MM.1S (cell line): Measurements from ENCODE around the gene MARK3.

Source experiments
- DNase-seq: peaks from one replicate; pipeline ENCODE4 v3.0.0-alpha.2; 2015
- H2AFZ ChIP-seq: fragments of 300-600 bp; sonication (generic); 2 replicates; pipeline ENCODE4 v1.6.0; 2016; ENCODE audit warnings: antibody characterized with exemption, low read length
- H3F3A ChIP-seq: fragments of 300-600 bp; sonication (generic); 2 replicates; pipeline ENCODE4 v1.6.1; 2016; ENCODE audit warnings: mild to moderate bottlenecking, antibody characterized with exemption, low read length, moderate library complexity, mixed read lengths; ENCODE audit not compliant: insufficient read depth
- H3K27ac ChIP-seq: fragments of 300-600 bp; sonication (generic); 2 replicates; pipeline ENCODE4 v1.5.1; 2016; ENCODE audit warnings: mild to moderate bottlenecking, low read length
- H3K27me3 ChIP-seq: fragments of 300-600 bp; sonication (generic); replicated peaks from 2 replicates; pipeline ENCODE4 v1.6.0; 2016; ENCODE audit warnings: low read length; ENCODE audit not compliant: insufficient read depth
- H3K36me3 ChIP-seq: fragments of 300-600 bp; sonication (generic); replicated peaks from 2 replicates; pipeline ENCODE4 v1.6.1; 2016; ENCODE audit warnings: mild to moderate bottlenecking, low read length, mixed read lengths; ENCODE audit not compliant: insufficient read depth
- H3K4me1 ChIP-seq: fragments of 300-600 bp; sonication (generic); 2 replicates; pipeline ENCODE4 v1.6.1; 2016; ENCODE audit warnings: low read length, mixed read lengths
- H3K4me2 ChIP-seq: fragments of 300-600 bp; sonication (generic); 2 replicates; pipeline ENCODE4 v1.6.0; 2016; ENCODE audit warnings: low read depth, low read length
- H3K4me3 ChIP-seq: fragments of 300-600 bp; sonication (generic); 2 replicates; pipeline ENCODE4 v1.5.1; 2016; ENCODE audit warnings: low read length, mixed read lengths
- H3K79me2 ChIP-seq: fragments of 300-600 bp; sonication (generic); 2 replicates; pipeline ENCODE4 v1.6.1; 2016; ENCODE audit warnings: mixed run types, low read length, mixed read lengths
- H3K9ac ChIP-seq: fragments of 300-600 bp; sonication (generic); 2 replicates; pipeline ENCODE4 v1.6.1; 2016; ENCODE audit warnings: low read length, mixed read lengths
- H3K9me2 ChIP-seq: fragments of 300-600 bp; sonication (generic); replicated peaks from 2 replicates; pipeline ENCODE4 v1.6.1; 2016; ENCODE audit warnings: mild to moderate bottlenecking, low read length, mixed read lengths; ENCODE audit not compliant: insufficient read depth
- H3K9me3 ChIP-seq: fragments of 300-600 bp; sonication (generic); replicated peaks from 2 replicates; pipeline ENCODE4 v1.6.1; 2016; ENCODE audit warnings: mild to moderate bottlenecking, low read length, mixed read lengths; ENCODE audit not compliant: insufficient read depth
- H4K20me1 ChIP-seq: fragments of 300-600 bp; sonication (generic); 2 replicates; pipeline ENCODE4 v1.6.1; 2016; ENCODE audit warnings: mild to moderate bottlenecking, low read length, moderate library complexity, mixed read lengths; ENCODE audit not compliant: insufficient read depth
- EZH2 ChIP-seq: fragments of 300-600 bp; sonication (generic); optimal IDR thresholded peaks from 2 replicates; pipeline ENCODE3; 2017; ENCODE audit warnings: low read depth, mild to moderate bottlenecking, antibody characterized with exemption, low read length, mixed read lengths
- EZH2phosphoT487 ChIP-seq: fragments of 300-600 bp; sonication (generic); IDR thresholded peaks from 2 replicates; pipeline ENCODE4 v1.6.1; 2018; ENCODE audit warnings: antibody characterized with exemption, low read length
- TF ChIP-seq, protein P1 (sequence below): fragments of 300-600 bp; sonication (generic); IDR thresholded peaks from 2 replicates; pipeline ENCODE4 v1.5.1; 2016; ENCODE audit warnings: antibody characterized with exemption, low read length, mixed read lengths

MARK3 gene

GRCh38 chr14:103532216-103533136, 147.3 kb downstream of the MARK3 start:
- TF ChIP-seq EZH2phosphoT487 (no peak), EZH2 (no peak)
- TF ChIP-seq, protein P1, sequence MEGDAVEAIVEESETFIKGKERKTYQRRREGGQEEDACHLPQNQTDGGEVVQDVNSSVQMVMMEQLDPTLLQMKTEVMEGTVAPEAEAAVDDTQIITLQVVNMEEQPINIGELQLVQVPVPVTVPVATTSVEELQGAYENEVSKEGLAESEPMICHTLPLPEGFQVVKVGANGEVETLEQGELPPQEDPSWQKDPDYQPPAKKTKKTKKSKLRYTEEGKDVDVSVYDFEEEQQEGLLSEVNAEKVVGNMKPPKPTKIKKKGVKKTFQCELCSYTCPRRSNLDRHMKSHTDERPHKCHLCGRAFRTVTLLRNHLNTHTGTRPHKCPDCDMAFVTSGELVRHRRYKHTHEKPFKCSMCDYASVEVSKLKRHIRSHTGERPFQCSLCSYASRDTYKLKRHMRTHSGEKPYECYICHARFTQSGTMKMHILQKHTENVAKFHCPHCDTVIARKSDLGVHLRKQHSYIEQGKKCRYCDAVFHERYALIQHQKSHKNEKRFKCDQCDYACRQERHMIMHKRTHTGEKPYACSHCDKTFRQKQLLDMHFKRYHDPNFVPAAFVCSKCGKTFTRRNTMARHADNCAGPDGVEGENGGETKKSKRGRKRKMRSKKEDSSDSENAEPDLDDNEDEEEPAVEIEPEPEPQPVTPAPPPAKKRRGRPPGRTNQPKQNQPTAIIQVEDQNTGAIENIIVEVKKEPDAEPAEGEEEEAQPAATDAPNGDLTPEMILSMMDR: no peak

GRCh38 chr14:103533137-103533998, 148.2 kb downstream of the MARK3 start:
- no peaks in the 10 kb centered on the region for H3K27me3 ChIP-seq
- no peak for TF ChIP-seq EZH2phosphoT487
- TF ChIP-seq EZH2: no peak
- TF ChIP-seq, protein P1: no peak
- H3K4me3 ChIP-seq: no peak overlapping the region
- no peaks in the 10 kb centered on the region for H4K20me1 ChIP-seq
- no peaks in the 10 kb centered on the region for H3F3A ChIP-seq
- H3K79me2 ChIP-seq: peaks cover 28% of the 10 kb centered on the region
- H3K36me3 ChIP-seq: no peaks in the 10 kb centered on the region
- no peak overlapping the region for H2AFZ ChIP-seq
- no peaks in the 10 kb centered on the region for H3K4me1 ChIP-seq
- no peaks in the 10 kb centered on the region for H3K9me3 ChIP-seq
- no peak overlapping the region for H3K9ac ChIP-seq
- no peak overlapping the region for H3K4me2 ChIP-seq
- no peak for DNase-seq
- no peaks in the 10 kb centered on the region for H3K9me2 ChIP-seq
- no peak overlapping the region for H3K27ac ChIP-seq

More at GRCh38 chr14:103532216-103533136, 147.3 kb downstream of the MARK3 start:
- Histone ChIP-seq H3K4me1 (no peaks in the 10 kb centered on the region), H4K20me1 (no peaks in the 10 kb centered on the region), H2AFZ (no peak overlapping the region), H3K27me3 (no peaks in the 10 kb centered on the region), H3K79me2 (peaks cover 31% of the 10 kb centered on the region), H3F3A (no peaks in the 10 kb centered on the region), H3K9me2 (no peaks in the 10 kb centered on the region), H3K36me3 (no peaks in the 10 kb centered on the region), H3K27ac (no peak overlapping the region), H3K4me3 (no peak overlapping the region), H3K9me3 (no peaks in the 10 kb centered on the region), H3K9ac (no peak overlapping the region), H3K4me2 (no peak overlapping the region)
- DNase-seq: no peak

DNA sequence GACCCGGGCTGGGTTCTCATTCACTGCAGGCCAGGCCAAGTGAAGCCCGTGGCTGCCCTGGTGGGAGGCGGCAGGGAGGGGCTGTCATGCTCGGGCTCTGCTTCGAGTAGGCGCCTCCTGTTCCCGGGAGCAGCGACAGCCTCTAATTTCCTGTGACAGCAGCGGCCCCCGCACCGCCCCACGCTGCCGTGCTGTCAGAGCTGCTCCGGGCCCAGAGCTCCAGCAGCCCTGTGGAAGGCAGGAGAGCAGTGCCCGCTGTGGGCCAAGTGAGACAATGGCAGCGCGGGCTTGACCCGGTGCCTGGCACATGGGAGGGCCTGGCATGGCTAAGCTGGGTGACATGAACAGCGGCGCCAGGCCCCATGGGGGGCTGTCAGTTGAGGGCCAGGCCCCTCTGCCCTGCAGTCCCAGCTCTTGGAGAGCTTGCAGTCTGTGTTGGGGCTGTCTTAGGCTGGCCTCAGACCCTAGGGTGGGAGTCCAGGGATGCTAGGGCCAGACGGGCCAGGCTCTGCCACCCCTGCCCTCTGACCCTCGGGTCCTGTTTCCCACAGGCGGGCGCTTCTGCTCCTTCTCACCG, 148.9 kb downstream of the MARK3 start:
- Histone ChIP-seq H3K9ac (no peak overlapping the region), H3K9me2 (no peaks in the 10 kb centered on the region), H2AFZ (no peak overlapping the region), H3K79me2 (peaks cover 24% of the 10 kb centered on the region), H4K20me1 (no peaks in the 10 kb centered on the region), H3K27me3 (no peaks in the 10 kb centered on the region), H3K4me1 (no peaks in the 10 kb centered on the region), H3F3A (no peaks in the 10 kb centered on the region), H3K36me3 (no peaks in the 10 kb centered on the region), H3K4me3 (no peak overlapping the region), H3K9me3 (no peaks in the 10 kb centered on the region), H3K27ac (no peak overlapping the region), H3K4me2 (no peak overlapping the region)
- TF ChIP-seq EZH2: no peak
- TF ChIP-seq, protein P1: no peak
- TF ChIP-seq EZH2phosphoT487: no peak
- no peak for DNase-seq
